ENCODE measurements around the gene WBP2NL. TPM values are rescaled to one million over a fixed set of nuclear protein-coding genes. Genes with fewer than 3 reads are reported as not detected.

Gene WBP2NL
- total and polyA plus RNA-seq, 2 donors (not counting 1 experiment from before 2014, with no cell fraction given), result 1.6 to 10.4 TPM

DNA sequence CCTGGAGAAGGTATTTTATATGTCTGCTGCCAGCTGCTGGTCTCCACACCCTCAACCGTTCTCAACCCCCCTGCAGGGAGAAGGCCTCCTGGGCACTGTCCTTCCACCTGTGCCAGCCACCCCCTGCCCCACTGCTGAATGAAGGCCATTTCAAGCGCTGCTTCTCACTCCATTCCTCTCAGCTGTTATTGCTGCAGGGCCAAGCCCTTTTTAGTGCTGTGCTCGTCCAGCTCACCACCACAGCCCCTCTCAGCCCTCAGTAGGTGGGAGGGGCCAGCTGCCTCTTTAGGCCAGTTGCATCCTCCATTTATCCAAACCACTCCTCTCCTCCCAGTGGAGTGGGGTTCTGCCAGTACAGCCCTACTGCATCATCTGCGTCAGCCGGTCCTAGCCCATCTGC is 1.8 kb upstream of the WBP2NL start:
- Histone ChIP-seq H2AFZ (ENCODE audit: insufficient read depth, low read depth, low read length, poor library complexity, severe bottlenecking) (no peak overlapping the region), H3K9ac (ENCODE audit: low read length) (no peak overlapping the region), H3K4me2 (replicated peaks; ENCODE audit: low read depth, low read length, poor library complexity, severe bottlenecking) (no peak overlapping the region), H3K27ac (ENCODE audit: low read length in 2 of 2) (no peak overlapping the region), H3K9me3 (ENCODE audit: control extremely low read depth in 1 of 3, control insufficient read depth in 2 of 3, insufficient read depth in 1 of 3, low read length in 2 of 3) (peaks cover 0 to 9% (median 0%) of the 10 kb centered on the region in 3 donors), H3K27me3 (replicated peaks in 1 of 4; ENCODE audit: control extremely low read depth in 1 of 4, control insufficient read depth in 3 of 4, insufficient read depth in 4 of 4, low read length in 3 of 4) (peaks cover 0 to 10% (median 3%) of the 10 kb centered on the region in 4 experiments), H3K79me2 (ENCODE audit: control insufficient read depth, insufficient read depth, low read length) (no peaks in the 10 kb centered on the region), H3K4me3 (ENCODE audit: control extremely low read depth in 1 of 5, extremely low read depth in 1 of 5, insufficient read depth in 1 of 5, low read depth in 2 of 5, low read length in 4 of 5) (no peak overlapping the region), H4K20me1 (ENCODE audit: control insufficient read depth, insufficient read depth, low read length, poor library complexity, severe bottlenecking) (no peaks in the 10 kb centered on the region), H3K4me1 (ENCODE audit: control insufficient read depth in 2 of 2, insufficient read depth in 2 of 2, low read length in 2 of 2) (peaks cover 15 to 23% of the 10 kb centered on the region in 2 donors), H3K36me3 (replicated peaks in 1 of 2; ENCODE audit: control extremely low read depth in 1 of 2, control insufficient read depth in 1 of 2, extremely low read depth in 1 of 2, insufficient read depth in 2 of 2, low read length in 1 of 2) (no peaks in the 10 kb centered on the region)
- Mint-ChIP-seq H3K9me3 (ENCODE audit: insufficient read depth) (no peaks in the 10 kb centered on the region), H3K4me3 (no peak overlapping the region), H3K27ac (no peak overlapping the region), H3K27me3 (peaks cover 7% of the 10 kb centered on the region), H3K4me1 (peaks cover 25% of the 10 kb centered on the region)
- ChIA-PET POLR2A (interaction anchor here (0.6 kb wide), 1 partner anchor 778 kb away, joined by 4 read pairs; no protein-coding TSS in a partner anchor), CTCF (no interaction called here)
- ATAC-seq (ENCODE audit: low read depth) (no peak), DNase-seq (no peak)
- WGBS (ENCODE audit: insufficient coverage), result 88% methylated on average over 5 of the region's 5 CpGs
- intact Hi-C loops (cut with micrococcal nuclease), result no loop called here
- no peak for TF ChIP-seq EZH2 (IDR thresholded peaks at IDR 0.05; ENCODE audit: borderline replicate concordance, insufficient read depth, low read depth, low read length, poor library complexity, severe bottlenecking)
- TF ChIP-seq, protein P1, sequence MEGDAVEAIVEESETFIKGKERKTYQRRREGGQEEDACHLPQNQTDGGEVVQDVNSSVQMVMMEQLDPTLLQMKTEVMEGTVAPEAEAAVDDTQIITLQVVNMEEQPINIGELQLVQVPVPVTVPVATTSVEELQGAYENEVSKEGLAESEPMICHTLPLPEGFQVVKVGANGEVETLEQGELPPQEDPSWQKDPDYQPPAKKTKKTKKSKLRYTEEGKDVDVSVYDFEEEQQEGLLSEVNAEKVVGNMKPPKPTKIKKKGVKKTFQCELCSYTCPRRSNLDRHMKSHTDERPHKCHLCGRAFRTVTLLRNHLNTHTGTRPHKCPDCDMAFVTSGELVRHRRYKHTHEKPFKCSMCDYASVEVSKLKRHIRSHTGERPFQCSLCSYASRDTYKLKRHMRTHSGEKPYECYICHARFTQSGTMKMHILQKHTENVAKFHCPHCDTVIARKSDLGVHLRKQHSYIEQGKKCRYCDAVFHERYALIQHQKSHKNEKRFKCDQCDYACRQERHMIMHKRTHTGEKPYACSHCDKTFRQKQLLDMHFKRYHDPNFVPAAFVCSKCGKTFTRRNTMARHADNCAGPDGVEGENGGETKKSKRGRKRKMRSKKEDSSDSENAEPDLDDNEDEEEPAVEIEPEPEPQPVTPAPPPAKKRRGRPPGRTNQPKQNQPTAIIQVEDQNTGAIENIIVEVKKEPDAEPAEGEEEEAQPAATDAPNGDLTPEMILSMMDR (IDR thresholded peaks at IDR 0.05), result no peak

DNA sequence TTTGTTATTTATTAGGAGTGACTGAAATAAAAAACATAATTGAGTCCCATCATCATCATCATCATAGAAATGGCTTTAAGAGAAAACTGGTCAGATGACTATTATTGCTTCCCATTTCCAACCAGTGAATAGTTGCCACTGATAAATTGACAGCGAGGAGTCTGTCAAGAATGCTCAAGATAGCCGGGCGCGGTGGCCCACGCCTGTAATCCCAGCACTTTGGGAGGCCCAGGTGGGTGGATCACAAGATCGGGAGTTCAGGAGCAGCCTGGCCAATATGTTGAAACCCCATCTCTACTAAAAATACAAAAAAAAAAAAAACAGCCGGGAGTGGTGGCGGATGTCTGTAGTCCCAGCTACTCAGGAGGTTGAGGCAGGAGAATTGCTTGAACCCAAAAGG is 1.9 kb downstream of the WBP2NL start:
- Histone ChIP-seq H3K4me2 (replicated peaks; ENCODE audit: low read depth, low read length, poor library complexity, severe bottlenecking) (no peak overlapping the region), H3K27me3 (replicated peaks in 1 of 4; ENCODE audit: control extremely low read depth in 1 of 4, control insufficient read depth in 3 of 4, insufficient read depth in 4 of 4, low read length in 3 of 4) (peaks cover 0 to 10% (median 3%) of the 10 kb centered on the region in 4 experiments), H3K36me3 (replicated peaks in 1 of 2; ENCODE audit: control extremely low read depth in 1 of 2, control insufficient read depth in 1 of 2, extremely low read depth in 1 of 2, insufficient read depth in 2 of 2, low read length in 1 of 2) (no peaks in the 10 kb centered on the region), H3K9me3 (ENCODE audit: control extremely low read depth in 1 of 3, control insufficient read depth in 2 of 3, insufficient read depth in 1 of 3, low read length in 2 of 3) (peaks cover under 1 to 14% (median 1%) of the 10 kb centered on the region in 3 donors), H3K4me3 (ENCODE audit: control extremely low read depth in 1 of 5, extremely low read depth in 1 of 5, insufficient read depth in 1 of 5, low read depth in 2 of 5, low read length in 4 of 5) (no peak overlapping the region), H3K27ac (ENCODE audit: low read length in 2 of 2) (no peak overlapping the region), H4K20me1 (ENCODE audit: control insufficient read depth, insufficient read depth, low read length, poor library complexity, severe bottlenecking) (no peaks in the 10 kb centered on the region), H2AFZ (ENCODE audit: insufficient read depth, low read depth, low read length, poor library complexity, severe bottlenecking) (no peak overlapping the region), H3K79me2 (ENCODE audit: control insufficient read depth, insufficient read depth, low read length) (no peaks in the 10 kb centered on the region), H3K9ac (ENCODE audit: low read length) (no peak overlapping the region), H3K4me1 (ENCODE audit: control insufficient read depth in 2 of 2, insufficient read depth in 2 of 2, low read length in 2 of 2) (peaks cover 15 to 23% of the 10 kb centered on the region in 2 donors)
- TF ChIP-seq EZH2 (IDR thresholded peaks at IDR 0.05; ENCODE audit: borderline replicate concordance, insufficient read depth, low read depth, low read length, poor library complexity, severe bottlenecking), result no peak
- ATAC-seq (ENCODE audit: low read depth) (no peak), DNase-seq (no peak)
- no peaks in the 10 kb centered on the region for H3K27me3 Mint-ChIP-seq
- ChIA-PET POLR2A (interaction anchor here (0.7 kb wide), 1 partner anchor 15 kb away, joined by 4 read pairs; no protein-coding TSS in a partner anchor), CTCF (no interaction called here)
- no peak overlapping the region for H3K27ac Mint-ChIP-seq
- peaks cover 25% of the 10 kb centered on the region for H3K4me1 Mint-ChIP-seq
- no peaks in the 10 kb centered on the region for H3K9me3 Mint-ChIP-seq (ENCODE audit: insufficient read depth)
- no peak overlapping the region for H3K4me3 Mint-ChIP-seq
- intact Hi-C loops (cut with micrococcal nuclease), result no loop called here
- 100% methylated on average over 1 of the region's 8 CpGs for WGBS (ENCODE audit: insufficient coverage)

Measured in B cell (primary cell).